CD4-positive, alpha-beta T cell treated with Interleukin-12 subunit alpha and Interleukin-12 subunit beta, for 1 hour (primary cell): ENCODE measurements around the gene KIAA1191.
"Not testable (repeated sequence)": the region's sequence is repeated elsewhere in the genome, so short reads cannot be mapped to it uniquely, and the experiment has no call there.

ENCODE experiments used
- DNase-seq: peaks from one replicate; pipeline ENCODE4 v3.0.0-alpha.2; 2020

The KIAA1191 gene

GRCh38 chr5:176361437-176362232 lies at the start of gene KIAA1191:
TSS of gene KIAA1191 (minus strand) at chr5:176361764. CDS start at chr5:176359508, 2,256 bp downstream.
- DNase-seq = peak; percentile 97

GRCh38 chr5:176410486-176411180 lies 49.1 kb upstream of the KIAA1191 start:
- DNase-seq = no peak

- DNase-seq = no peak
Measured at GRCh38 chr5:176409765-176410164, 48.2 kb upstream of the KIAA1191 start.

GRCh38 chr5:176408590-176408989 lies 47.0 kb upstream of the KIAA1191 start:
- no peak for DNase-seq

GRCh38 chr5:176408252-176408573 lies 46.6 kb upstream of the KIAA1191 start:
- not testable (repeated sequence) for DNase-seq

GRCh38 chr5:176407456-176408251 lies 46.1 kb upstream of the KIAA1191 start:
- no peak for DNase-seq

- DNase-seq = no peak
Measured at GRCh38 chr5:176406436-176407052, 45.0 kb upstream of the KIAA1191 start.

- no peak for DNase-seq
Measured at GRCh38 chr5:176405656-176406435, 44.3 kb upstream of the KIAA1191 start.

GRCh38 chr5:176401281-176402205 lies 40.0 kb upstream of the KIAA1191 start:
- DNase-seq = no peak

- no peak for DNase-seq
Measured at GRCh38 chr5:176400382-176401156, 39.0 kb upstream of the KIAA1191 start.

GRCh38 chr5:176397736-176398420 lies 36.3 kb upstream of the KIAA1191 start:
- no peak for DNase-seq

GRCh38 chr5:176396330-176396729 lies 34.8 kb upstream of the KIAA1191 start:
- no peak for DNase-seq

GRCh38 chr5:176394881-176395675 lies 33.5 kb upstream of the KIAA1191 start:
- DNase-seq = no peak

GRCh38 chr5:176394096-176394495 lies 32.5 kb upstream of the KIAA1191 start:
- DNase-seq = no peak

GRCh38 chr5:176392526-176392925 lies 31.0 kb upstream of the KIAA1191 start:
- DNase-seq = no peak

GRCh38 chr5:176391999-176392398 lies 30.4 kb upstream of the KIAA1191 start:
- no peak for DNase-seq

- DNase-seq = no peak
Measured at GRCh38 chr5:176391479-176391878, 29.9 kb upstream of the KIAA1191 start.
